Stimulated activated CD8-positive, alpha-beta memory T cell treated with anti-CD3 and anti-CD28 coated beads, Interleukin-7, amount 100 ng/mL, for 48 hours (primary cell): ENCODE measurements around the gene DAND5.

Experiments used
- DNase-seq, 2 donors: peaks; one replicate each; pipeline ENCODE4 v3.0.0-alpha.2; 2020; ENCODE audit warnings: low read depth in 1 of 2; ENCODE audit errors: extremely low read depth in 1 of 2

DAND5 gene

DNA sequence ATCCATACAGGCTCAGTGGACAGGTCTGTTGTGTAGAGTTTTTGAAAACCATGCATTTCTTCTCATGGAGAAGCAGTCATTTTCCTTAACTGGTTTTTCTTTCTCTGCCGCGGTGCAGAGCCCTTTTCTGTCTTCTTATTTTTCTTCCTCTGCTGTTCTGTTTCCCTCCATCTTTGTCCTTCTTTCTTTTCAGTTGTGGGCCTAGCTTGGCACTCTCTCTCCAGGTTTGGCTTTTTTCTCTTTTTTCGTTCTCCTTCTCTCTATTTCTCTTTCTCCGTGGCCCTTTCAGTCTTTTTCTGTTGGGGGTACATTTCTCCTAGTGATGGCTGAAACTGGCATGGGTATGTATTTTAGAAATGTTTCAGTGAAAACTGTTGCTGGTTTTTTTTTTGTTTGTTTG, 50.0 kb downstream of the DAND5 start:
- no peak for DNase-seq

DNA sequence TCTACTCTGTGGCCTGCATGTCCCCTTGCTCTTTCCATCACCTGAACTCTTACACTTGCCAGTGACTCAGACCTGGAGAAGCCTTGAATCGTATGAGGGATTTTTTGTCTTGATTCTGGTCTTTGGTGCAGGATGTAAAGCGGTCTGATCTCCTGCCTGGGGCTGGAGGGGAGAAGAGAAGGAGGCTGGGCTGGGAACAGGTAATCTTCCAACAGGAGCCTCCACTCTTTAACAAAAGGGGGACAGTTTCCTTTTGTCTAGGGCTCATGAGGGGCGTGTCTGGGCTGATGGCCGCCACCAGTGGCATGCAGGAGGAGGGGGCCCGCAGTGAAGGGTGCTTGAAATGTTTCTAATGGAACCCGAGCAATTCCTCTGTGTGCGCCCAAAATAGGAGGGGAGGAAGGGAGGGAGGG, 50.6 kb downstream of the DAND5 start:
- no peak for DNase-seq

- DNase-seq: no peak
Measured at GRCh38 chr19:13022111-13022858, 52.9 kb downstream of the DAND5 start.

GRCh38 chr19:13022859-13023636, 53.7 kb downstream of the DAND5 start:
- DNase-seq: no peak

DNA sequence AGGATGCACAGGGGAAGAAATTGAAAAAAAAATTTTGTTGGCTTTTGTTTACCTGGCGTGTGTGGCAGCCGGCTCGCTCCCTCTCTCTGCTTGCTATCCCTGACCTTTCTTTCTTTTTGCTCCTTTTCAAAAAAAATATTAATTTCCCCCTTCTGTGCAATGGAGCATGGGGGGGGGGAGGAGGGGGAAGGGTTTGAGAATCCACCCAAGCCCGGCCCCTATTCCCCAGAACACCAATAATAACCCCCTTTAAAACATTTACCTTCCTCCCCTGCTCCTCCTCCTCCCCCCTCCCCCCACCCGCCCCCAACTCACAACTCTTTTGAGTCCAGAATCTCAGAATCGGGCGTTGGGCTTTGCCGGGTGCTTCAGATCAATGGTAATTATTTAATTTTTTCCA, 54.3 kb downstream of the DAND5 start:
- no peak for DNase-seq
